HepG2 (cell line): Measurements from ENCODE around the gene MKX. TPM values are rescaled to one million over a fixed set of nuclear protein-coding genes. Genes with fewer than 3 reads are reported as not detected.

Experiments used
- ATAC-seq: fragments of 200-7000 bp; cut with Tn5 transposase; 3 replicates; pipeline ENCODE4 v1.9.1; 2020; ENCODE audit warnings: mild to moderate bottlenecking, moderate library complexity
- Bru-seq: library from RNA; stranded (reverse); fragments of 400-500 nt; gene quantifications from one replicate; lab custom pipeline; 2021; lab: Mats Ljungman, UMichigan
- BruChase-seq, 2 experiments: library from RNA; stranded (reverse); fragments of 400-500 nt; gene quantifications; one replicate each; lab custom pipeline; 2021; lab: Mats Ljungman, UMichigan
- BruUV-seq: library from RNA; stranded (reverse); fragments of 400-500 nt; replicated peaks from 2 replicates; lab custom pipeline; 2021; lab: Mats Ljungman, UMichigan
- CTCF ChIA-PET: fragments of 300-600 bp; formaldehyde crosslinking; extraction: SDS; loops from one replicate; lab custom pipeline; 2021; ENCODE audit warnings: low total read pairs, inconsistent platforms, low intra/inter-chr PET ratio; lab: Yijun Ruan, JAX
- POLR2A ChIA-PET: fragments of 350-600 bp; sonication (Branson Sonifier 250); formaldehyde crosslinking; loops from one replicate; lab custom pipeline; 2020; ENCODE audit warnings: antibody characterized with exemption, inconsistent platforms; lab: Yijun Ruan, JAX
- DNase-seq: peaks from one replicate; pipeline ENCODE4 v3.0.0-alpha.2; 2015; ENCODE audit warnings: low spot score
- FAIRE-seq: peaks from 3 replicates; lab custom pipeline; 2011; peaks lifted over from hg19 to GRCh38; lab: Jason Lieb, UNC
- H2AFZ ChIP-seq: one replicate; pipeline ENCODE4 v1.6.1; 2011; ENCODE audit warnings: low read length, inconsistent platforms
- H3K27ac ChIP-seq: fragments of 300-600 bp; 3 replicates; pipeline ENCODE4 v1.8.0; 2011; ENCODE audit warnings: mixed run types, mild to moderate bottlenecking, mixed read lengths, low read length, inconsistent platforms; ENCODE audit not compliant: insufficient read depth; ENCODE audit errors: extremely low read length
- H3K27me3 ChIP-seq, 2 experiments: fragments of 200-600 bp in 1 of 2; 2 replicates in 1 of 2; 3 replicates in 1 of 2; pipeline versions ENCODE4 v1.6.0 to v1.8.0; 2011; ENCODE audit warnings: low read length in 2 of 2, mild to moderate bottlenecking in 2 of 2, moderate library complexity in 2 of 2, inconsistent platforms in 1 of 2; ENCODE audit not compliant: insufficient read depth in 2 of 2, control insufficient read depth in 1 of 2
- H3K36me3 ChIP-seq, 2 experiments: fragments of 200-600 bp in 1 of 2; replicated peaks in 1 of 2; 2 replicates in 1 of 2; 3 replicates in 1 of 2; pipeline versions ENCODE4 v1.5.1 to v1.8.0; 2011; ENCODE audit warnings: low read length in 2 of 2, inconsistent platforms in 1 of 2; ENCODE audit not compliant: insufficient read depth in 2 of 2, control insufficient read depth in 1 of 2
- H3K4me1 ChIP-seq: 2 replicates; pipeline ENCODE4 v1.5.1; 2012; ENCODE audit warnings: low read length, inconsistent platforms; ENCODE audit not compliant: insufficient read depth
- H3K4me2 ChIP-seq: 2 replicates; pipeline ENCODE4 v1.6.0; 2011; ENCODE audit warnings: low read depth, low read length, inconsistent platforms
- H3K4me3 ChIP-seq, 3 experiments: fragments of 200-600 bp in 1 of 3; sonication (generic), shearing (Covaris generic) in 1 of 3; replicated peaks in 1 of 3; 2 replicates each; pipeline ENCODE4 v1.5.1; 2011 to 2016; ENCODE audit warnings: low read length in 3 of 3, inconsistent platforms in 2 of 3, low read depth in 2 of 3, mild to moderate bottlenecking in 2 of 3, control low read depth in 1 of 3, mixed read lengths in 1 of 3; ENCODE audit not compliant: insufficient read depth in 1 of 3
- H3K79me2 ChIP-seq: one replicate; pipeline ENCODE4 v1.6.1; 2011; ENCODE audit warnings: low read length, inconsistent platforms; ENCODE audit not compliant: insufficient read depth
- H3K9ac ChIP-seq: 2 replicates; pipeline ENCODE4 v1.6.0; 2011; ENCODE audit warnings: mild to moderate bottlenecking, low read depth, low read length, inconsistent platforms; ENCODE audit not compliant: insufficient read depth
- H3K9me3 ChIP-seq: 2 replicates; pipeline ENCODE4 v1.5.1; 2012; ENCODE audit warnings: mild to moderate bottlenecking, low read length
- H4K20me1 ChIP-seq: 2 replicates; pipeline ENCODE4 v1.6.0; 2011; ENCODE audit warnings: inconsistent platforms, mild to moderate bottlenecking, low read length, moderate library complexity; ENCODE audit not compliant: insufficient read depth
- CCDC6 ChIP-seq: sonication (generic); formaldehyde crosslinking; IDR thresholded peaks from 2 replicates; pipeline ENCODE4 v1.8.1; 2022; ENCODE audit warnings: mild to moderate bottlenecking, missing genetic modification reagents, moderate library complexity
- CTCF ChIP-seq: sonication (generic); formaldehyde crosslinking; IDR thresholded peaks from 2 replicates; pipeline ENCODE4 v1.5.0; 2020; ENCODE audit warnings: mild to moderate bottlenecking, missing genetic modification reagents, moderate library complexity
- IRF2 ChIP-seq: IDR thresholded peaks from 2 replicates; pipeline ENCODE4 v1.6.1; 2018; ENCODE audit warnings: missing genetic modification reagents, missing compliant biosample characterization
- MEF2D ChIP-seq: sonication (generic); formaldehyde crosslinking; IDR thresholded peaks from 2 replicates; pipeline ENCODE4 v1.5.1; 2020; ENCODE audit warnings: mild to moderate bottlenecking, missing genetic modification reagents
- MLXIP ChIP-seq: sonication (generic); formaldehyde crosslinking; IDR thresholded peaks from 2 replicates; pipeline ENCODE4 v1.9.0; 2021; ENCODE audit warnings: missing genetic modification reagents, borderline replicate concordance
- TCF12 ChIP-seq, 2 experiments: fragments of 450-650 bp in 1 of 2; sonication (generic) in 1 of 2; formaldehyde crosslinking in 1 of 2; IDR thresholded peaks; 2 replicates each; pipeline versions ENCODE4 v1.6.1 to v1.8.0; 2017 to 2022; ENCODE audit warnings: antibody characterized with exemption in 1 of 2, mild to moderate bottlenecking in 1 of 2, missing genetic modification reagents in 1 of 2, moderate library complexity in 1 of 2
- THAP11 ChIP-seq: IDR thresholded peaks from 2 replicates; pipeline ENCODE4 v1.6.1; 2016; ENCODE audit warnings: missing biosample characterization, missing genetic modification reagents
- ZNF431 ChIP-seq: sonication (generic); formaldehyde crosslinking; IDR thresholded peaks from 2 replicates; pipeline ENCODE4 v1.9.0; 2022; ENCODE audit warnings: missing genetic modification reagents, low read depth, mild to moderate bottlenecking, borderline replicate concordance
- ZNF589 ChIP-seq: sonication (generic); formaldehyde crosslinking; conservative IDR thresholded peaks from 2 replicates; pipeline ENCODE4 v1.8.0; 2022; ENCODE audit warnings: mild to moderate bottlenecking, moderate library complexity, missing genetic modification reagents
- ZNF772 ChIP-seq: sonication (generic); formaldehyde crosslinking; IDR thresholded peaks from 2 replicates; pipeline ENCODE4 v1.5.0; 2020; ENCODE audit warnings: mild to moderate bottlenecking, missing genetic modification reagents
- WGBS: methylation state at CpG from one replicate; pipeline ENCODE4 v1.1.6; 2017; ENCODE audit warnings: low lambda C conversion rate; 5-methylcytosine and 5-hydroxymethylcytosine counted together
- in situ Hi-C: cut with HindIII; loops from 2 replicates; pipeline ENCODE4 v1.10.0; 2017; ENCODE audit warnings: low pct_unique_long_range_greater_than_20kb; ENCODE audit not compliant: extremely low pct_ligation_motif_present
- intact Hi-C: fragments of 100-400 bp; cut with micrococcal nuclease; formaldehyde crosslinking; loops from one replicate; pipeline ENCODE4 v1.10.0; 2022; ENCODE audit not compliant: unreplicated experiment
- long read RNA-seq, 2 experiments: library from RNA in 1 of 2; library from polyadenylated mRNA in 1 of 2; stranded (forward) in 1 of 2; unstranded in 1 of 2; transcript quantifications; one replicate each; pipeline ENCODE4 v2.0.0, GENCODE V29; 2019 to 2022
- polyA minus RNA-seq, 3 experiments: library from RNA; depleted of rRNA, polyadenylated mRNA; stranded (reverse); fragments of >200 nt; gene quantifications; 2 replicates each; pipeline ENCODE4 v1.2.3, GENCODE V29; 2011; ENCODE audit warnings: low replicate concordance in 1 of 3
- polyA plus RNA-seq, 8 experiments: library from polyadenylated mRNA; depleted of rRNA in 3 of 8; stranded (reverse) in 7 of 8; unstranded in 1 of 8; fragments of >200 nt; fragmentation: Illumina TruSeq in 4 of 8; extraction: Trizol in 4 of 8; gene quantifications; 2 replicates each; pipeline versions ENCODE4 v1.2.1 to v1.2.3, GENCODE V29; 2011 to 2016; ENCODE audit warnings: low read depth in 4 of 8, missing spikeins in 1 of 8, mixed read lengths in 1 of 8; ENCODE audit not compliant: insufficient read depth in 1 of 8
- total RNA-seq, 5 experiments: library from RNA; depleted of rRNA; stranded (reverse); fragments of >200 nt; fragmentation: Illumina TruSeq; extraction: Trizol; gene quantifications; 2 replicates each; pipeline ENCODE4 v1.2.3, GENCODE V29; 2016; ENCODE audit warnings: low read depth in 1 of 5

The MKX gene
- total RNA-seq (2016; rRNA removed; fragmentation: Illumina TruSeq; extraction: Trizol) = not detected in 2 replicates
- total RNA-seq (2016; cell fraction: cytosol; rRNA removed; fragmentation: Illumina TruSeq; extraction: Trizol; ENCODE audit: low read depth) = not detected in 2 replicates
- not detected in 2 replicates for total RNA-seq (2016; cell fraction: insoluble cytoplasmic fraction; rRNA removed; fragmentation: Illumina TruSeq; extraction: Trizol)
- not detected in 2 replicates for total RNA-seq (2016; cell fraction: membrane; rRNA removed; fragmentation: Illumina TruSeq; extraction: Trizol)
- total RNA-seq (2016; cell fraction: nucleus; rRNA removed; fragmentation: Illumina TruSeq; extraction: Trizol) = not detected in 2 replicates
- polyA plus RNA-seq (2011; rRNA removed) = not detected in 2 replicates
- polyA plus RNA-seq (2011; cell fraction: cytosol; rRNA removed) = not detected in 2 replicates
- polyA plus RNA-seq (2011; cell fraction: nucleus; rRNA removed) = not detected in 2 replicates
- polyA plus RNA-seq (2012) = not detected in 2 replicates
- not detected in 2 replicates for polyA plus RNA-seq (2016; cell fraction: cytosol; fragmentation: Illumina TruSeq; extraction: Trizol; ENCODE audit: low read depth)
- not detected in 2 replicates for polyA plus RNA-seq (2016; cell fraction: insoluble cytoplasmic fraction; fragmentation: Illumina TruSeq; extraction: Trizol; ENCODE audit: low read depth)
- not detected in 2 replicates for polyA plus RNA-seq (2016; cell fraction: membrane; fragmentation: Illumina TruSeq; extraction: Trizol; ENCODE audit: low read depth)
- not detected in 2 replicates for polyA plus RNA-seq (2016; cell fraction: nucleus; fragmentation: Illumina TruSeq; extraction: Trizol; ENCODE audit: insufficient read depth, low read depth)
- not detected in 2 replicates for polyA minus RNA-seq (2011; rRNA and poly(A)+ RNA removed; ENCODE audit: low replicate concordance)
- polyA minus RNA-seq (2011; cell fraction: cytosol; rRNA and poly(A)+ RNA removed) = not detected in 2 replicates
- not detected in 2 replicates for polyA minus RNA-seq (2011; cell fraction: nucleus; rRNA and poly(A)+ RNA removed)
- percentile 11 among the genes with signal in this experiment for Bru-seq, nascent RNA
- BruChase-seq, experiment 1, labeled RNA remaining after a 6-hour chase = percentile 9 among the genes with signal in this experiment
- BruChase-seq, experiment 2, labeled RNA remaining after a 2-hour chase = percentile 9 among the genes with signal in this experiment
- long read RNA-seq, experiment 1 = 0 reads
- long read RNA-seq, experiment 2 = 0 reads

- ChIA-PET POLR2A (no interaction called here), CTCF (no interaction called here)
- Histone ChIP-seq H3K27me3 (peaks cover 8 to 38% of the 10 kb centered on the region in 2 experiments), H3K36me3 (no peaks in the 10 kb centered on the region), H3K27ac (no peak within 1 kb of the TSS), H3K9ac (no peak within 1 kb of the TSS), H3K9me3 (no peaks in the 10 kb centered on the region), H3K4me1 (peaks cover 20% of the 10 kb centered on the region), H2AFZ (no peak within 1 kb of the TSS), H3K4me2 (no peak within 1 kb of the TSS), H4K20me1 (no peaks in the 10 kb centered on the region), H3K4me3 (no peak within 1 kb of the TSS), H3K79me2 (no peaks in the 10 kb centered on the region)
- WGBS = 79% methylated on average over 24 of the region's 69 CpGs
- no peak for DNase-seq
- in situ Hi-C loops = loop anchor here (25.0 kb wide), 1 partner anchor 641 kb away; no protein-coding TSS in a partner anchor
- intact Hi-C loops = no loop called here
- no peak for FAIRE-seq
- no peak for ATAC-seq
- no TSS peak for BruUV-seq
- TF ChIP-seq CTCF (CRISPR knock-in tag) (no peak), THAP11 (no peak), TCF12 (IDR thresholded peaks at IDR 0.05) (no peak), TCF12 (CRISPR knock-in tag; IDR thresholded peaks at IDR 0.05) (no peak), ZNF772 (no peak), CCDC6 (CRISPR knock-in tag) (no peak), MEF2D (CRISPR knock-in tag) (no peak), ZNF431 (CRISPR knock-in tag) (no peak), IRF2 (CRISPR knock-in tag) (no peak), ZNF589 (no peak), MLXIP (CRISPR knock-in tag) (no peak)
Observed at GRCh38 chr10:27745732-27746396, at the start of gene MKX. Gene MKX, minus strand, starts transcription at chr10:27745819. Its CDS starts 2,404 bp downstream, at chr10:27743415.
